Measurements from ENCODE around the gene BMP8A. TPM values are rescaled to one million over a fixed set of nuclear protein-coding genes. Genes with fewer than 3 reads are reported as not detected.

BMP8A gene
- total and polyA plus RNA-seq, 10 of the 15 experiments (the other 5 are each of a cell fraction or from before 2014, with no cell fraction given) = not detected

GRCh38 chr1:39472826-39473225 lies 18.6 kb upstream of the BMP8A start:
- in situ Hi-C loops (cut with MboI) (no loop called here), intact Hi-C loops (cut with micrococcal nuclease; ENCODE audit: unreplicated experiment) (loop anchor here (5.0 kb wide), 1 partner anchor 64 kb away; no protein-coding TSS in a partner anchor)
- Histone ChIP-seq H3K79me2 (ENCODE audit: control insufficient read depth, insufficient read depth, low read length) (no peaks in the 10 kb centered on the region), H3K9ac (ENCODE audit: control insufficient read depth, insufficient read depth, low read length) (no peak overlapping the region), H3K27ac (ENCODE audit: control insufficient read depth, insufficient read depth) (no peak overlapping the region), H4K20me1 (ENCODE audit: control insufficient read depth, insufficient read depth) (no peaks in the 10 kb centered on the region), H3K9me3 (replicated peaks; ENCODE audit: control insufficient read depth, insufficient read depth, low read length) (no peaks in the 10 kb centered on the region), H3K4me2 (ENCODE audit: control insufficient read depth, insufficient read depth) (no peak overlapping the region), H2AFZ (ENCODE audit: control insufficient read depth, low read depth, low read length) (no peak overlapping the region), H3K4me3 (no peak overlapping the region), H3K36me3 (ENCODE audit: control insufficient read depth in 2 of 2, insufficient read depth in 2 of 2, low read length in 1 of 2) (peaks cover 2 to 4% of the 10 kb centered on the region in 2 experiments), H3K27me3 (replicated peaks in 1 of 2; ENCODE audit: control insufficient read depth in 2 of 2, insufficient read depth in 2 of 2, low read length in 1 of 2) (no peaks in the 10 kb centered on the region), H3K4me1 (ENCODE audit: control insufficient read depth, insufficient read depth, low read length) (no peaks in the 10 kb centered on the region)
- ChIA-PET RAD21 (ENCODE audit: unreplicated experiment) (no interaction called here), POLR2A (no interaction called here), SMC1A (ENCODE audit: uncharacterized antibody, unreplicated experiment) (interaction anchor here (0.7 to 2.1 kb wide), 4 partner anchors 15 to 66 kb away, joined by 3 to 9 read pairs (median 4); no protein-coding TSS in a partner anchor), CTCF (interaction anchor here (1.0 to 4.6 kb wide), 3 partner anchors 66 to 374 kb away, joined by 3 to 27 read pairs (median 6); no protein-coding TSS in a partner anchor)
- no peak for FAIRE-seq
- no peak for TF ChIP-seq NRF1 (conservative IDR thresholded peaks at IDR 0.05; ENCODE audit: low read depth, low read length)
- TF ChIP-seq MEF2A (IDR thresholded peaks at IDR 0.05; ENCODE audit: insufficient read depth, low read depth, low read length) = no peak
- no peak for TF ChIP-seq DPF2 (IDR thresholded peaks at IDR 0.05)
- TF ChIP-seq, protein P1, sequence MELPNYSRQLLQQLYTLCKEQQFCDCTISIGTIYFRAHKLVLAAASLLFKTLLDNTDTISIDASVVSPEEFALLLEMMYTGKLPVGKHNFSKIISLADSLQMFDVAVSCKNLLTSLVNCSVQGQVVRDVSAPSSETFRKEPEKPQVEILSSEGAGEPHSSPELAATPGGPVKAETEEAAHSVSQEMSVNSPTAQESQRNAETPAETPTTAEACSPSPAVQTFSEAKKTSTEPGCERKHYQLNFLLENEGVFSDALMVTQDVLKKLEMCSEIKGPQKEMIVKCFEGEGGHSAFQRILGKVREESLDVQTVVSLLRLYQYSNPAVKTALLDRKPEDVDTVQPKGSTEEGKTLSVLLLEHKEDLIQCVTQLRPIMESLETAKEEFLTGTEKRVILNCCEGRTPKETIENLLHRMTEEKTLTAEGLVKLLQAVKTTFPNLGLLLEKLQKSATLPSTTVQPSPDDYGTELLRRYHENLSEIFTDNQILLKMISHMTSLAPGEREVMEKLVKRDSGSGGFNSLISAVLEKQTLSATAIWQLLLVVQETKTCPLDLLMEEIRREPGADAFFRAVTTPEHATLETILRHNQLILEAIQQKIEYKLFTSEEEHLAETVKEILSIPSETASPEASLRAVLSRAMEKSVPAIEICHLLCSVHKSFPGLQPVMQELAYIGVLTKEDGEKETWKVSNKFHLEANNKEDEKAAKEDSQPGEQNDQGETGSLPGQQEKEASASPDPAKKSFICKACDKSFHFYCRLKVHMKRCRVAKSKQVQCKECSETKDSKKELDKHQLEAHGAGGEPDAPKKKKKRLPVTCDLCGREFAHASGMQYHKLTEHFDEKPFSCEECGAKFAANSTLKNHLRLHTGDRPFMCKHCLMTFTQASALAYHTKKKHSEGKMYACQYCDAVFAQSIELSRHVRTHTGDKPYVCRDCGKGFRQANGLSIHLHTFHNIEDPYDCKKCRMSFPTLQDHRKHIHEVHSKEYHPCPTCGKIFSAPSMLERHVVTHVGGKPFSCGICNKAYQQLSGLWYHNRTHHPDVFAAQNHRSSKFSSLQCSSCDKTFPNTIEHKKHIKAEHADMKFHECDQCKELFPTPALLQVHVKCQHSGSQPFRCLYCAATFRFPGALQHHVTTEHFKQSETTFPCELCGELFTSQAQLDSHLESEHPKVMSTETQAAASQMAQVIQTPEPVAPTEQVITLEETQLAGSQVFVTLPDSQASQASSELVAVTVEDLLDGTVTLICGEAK (IDR thresholded peaks at IDR 0.05; ENCODE audit: borderline replicate concordance) = no peak
- no peak for TF ChIP-seq HSF1 (IDR thresholded peaks at IDR 0.05; ENCODE audit: low read depth, low read length)
- no peak for TF ChIP-seq TCF7 (IDR thresholded peaks at IDR 0.05; ENCODE audit: borderline replicate concordance)
- TF ChIP-seq MLLT1 (IDR thresholded peaks at IDR 0.05) = no peak
- no peak for TF ChIP-seq SMARCA5 (IDR thresholded peaks at IDR 0.05)
- 79% methylated on average over 7 of the region's 7 CpGs for WGBS (ENCODE audit: insufficient coverage, insufficient replicate concordance, low lambda C conversion rate, missing lambda C conversion rate)
- no TSS peak for BruUV-seq (replicated peaks)
- no peak for ATAC-seq
- DNase-seq (ENCODE audit: low read depth, low spot score) = no peak

Data from GM12878 (cell line).